Activated naive CD4-positive, alpha-beta T cell treated with anti-CD3 and anti-CD28 coated beads for 36 hours (primary cell): ENCODE measurements around the gene MBOAT2. TPM values are rescaled to one million over a fixed set of nuclear protein-coding genes. Genes with fewer than 3 reads are reported as not detected.

ENCODE experiments used
- CTCF ChIA-PET: fragments of 350-600 bp; sonication (Branson Sonifier 250); formaldehyde crosslinking; loops from one replicate; lab custom pipeline; 2021; ENCODE audit warnings: antibody characterized with exemption; lab: Charles Lee
- DNase-seq: peaks from one replicate; pipeline ENCODE4 v3.0.0-alpha.2; 2020
- H3K27ac Mint-ChIP-seq: one replicate; pipeline ENCODE4 v1.8.0; 2021; ENCODE audit warnings: mild to moderate bottlenecking, mixed read lengths
- H3K27me3 Mint-ChIP-seq: one replicate; pipeline ENCODE4 v1.8.0; 2021; ENCODE audit warnings: low read depth, mixed read lengths
- H3K36me3 Mint-ChIP-seq: one replicate; pipeline ENCODE4 v1.8.0; 2021; ENCODE audit warnings: low read depth, mixed read lengths
- H3K4me1 Mint-ChIP-seq: one replicate; pipeline ENCODE4 v1.8.0; 2021; ENCODE audit warnings: low read depth, mixed read lengths
- H3K4me3 Mint-ChIP-seq: one replicate; pipeline ENCODE4 v1.8.0; 2021; ENCODE audit warnings: mild to moderate bottlenecking, moderate library complexity, mixed read lengths
- H3K9me3 Mint-ChIP-seq: one replicate; pipeline ENCODE4 v1.8.0; 2021; ENCODE audit warnings: mixed read lengths
- intact Hi-C: fragments of 100-400 bp; cut with micrococcal nuclease; formaldehyde crosslinking; loops from one replicate; pipeline ENCODE4 v1.15.1; 2023
- total RNA-seq, 2 experiments: library from RNA; stranded (reverse); gene quantifications; one replicate each; pipeline ENCODE4 v1.2.3, GENCODE V29; 2021

MBOAT2 gene
- total RNA-seq, 2 experiments from 2014 or later: 4.1 to 4.4 TPM

GRCh38 chr2:9030841-9031240 lies 27.4 kb upstream of the MBOAT2 start:
- CTCF ChIA-PET: no interaction called here
- Mint-ChIP-seq H3K27me3 (peaks cover 9% of the 10 kb centered on the region), H3K4me3 (no peak overlapping the region), H3K9me3 (no peaks in the 10 kb centered on the region), H3K36me3 (no peaks in the 10 kb centered on the region), H3K4me1 (peaks cover 10% of the 10 kb centered on the region), H3K27ac (no peak overlapping the region)
- intact Hi-C loops: no loop called here
- no peak for DNase-seq

- H3K27me3 Mint-ChIP-seq: peaks cover 9% of the 10 kb centered on the region
- no peaks in the 10 kb centered on the region for H3K9me3 Mint-ChIP-seq
- no peak for DNase-seq
- H3K36me3 Mint-ChIP-seq: no peaks in the 10 kb centered on the region
- CTCF ChIA-PET: no interaction called here
- intact Hi-C loops: no loop called here
- H3K27ac Mint-ChIP-seq: no peak overlapping the region
- no peak overlapping the region for H3K4me3 Mint-ChIP-seq
- H3K4me1 Mint-ChIP-seq: peaks cover 10% of the 10 kb centered on the region
These were observed 26.7 kb upstream of the MBOAT2 start for GRCh38 chr2:9030190-9030589.

- no peak for DNase-seq
- intact Hi-C loops: no loop called here
- Mint-ChIP-seq H3K4me1 (peaks cover 10% of the 10 kb centered on the region), H3K9me3 (no peaks in the 10 kb centered on the region), H3K36me3 (no peaks in the 10 kb centered on the region), H3K27ac (no peak overlapping the region), H3K27me3 (peaks cover 13% of the 10 kb centered on the region), H3K4me3 (no peak overlapping the region)
- CTCF ChIA-PET: no interaction called here
These were observed 26.2 kb upstream of the MBOAT2 start for GRCh38 chr2:9029721-9030120.

- intact Hi-C loops: no loop called here
- Mint-ChIP-seq H3K27ac (no peak overlapping the region), H3K4me3 (no peak overlapping the region), H3K36me3 (no peaks in the 10 kb centered on the region), H3K4me1 (peaks cover under 1% of the 10 kb centered on the region), H3K9me3 (no peaks in the 10 kb centered on the region), H3K27me3 (peaks cover 16% of the 10 kb centered on the region)
- DNase-seq: no peak
- CTCF ChIA-PET: no interaction called here
These were observed 24.4 kb upstream of the MBOAT2 start for GRCh38 chr2:9027884-9028283.

GRCh38 chr2:9025746-9026145 lies 22.3 kb upstream of the MBOAT2 start:
- Mint-ChIP-seq H3K4me1 (no peaks in the 10 kb centered on the region), H3K36me3 (no peaks in the 10 kb centered on the region), H3K4me3 (no peak overlapping the region), H3K27me3 (peaks cover 13% of the 10 kb centered on the region), H3K9me3 (no peaks in the 10 kb centered on the region), H3K27ac (no peak overlapping the region)
- CTCF ChIA-PET: no interaction called here
- intact Hi-C loops: no loop called here
- DNase-seq: no peak

DNA sequence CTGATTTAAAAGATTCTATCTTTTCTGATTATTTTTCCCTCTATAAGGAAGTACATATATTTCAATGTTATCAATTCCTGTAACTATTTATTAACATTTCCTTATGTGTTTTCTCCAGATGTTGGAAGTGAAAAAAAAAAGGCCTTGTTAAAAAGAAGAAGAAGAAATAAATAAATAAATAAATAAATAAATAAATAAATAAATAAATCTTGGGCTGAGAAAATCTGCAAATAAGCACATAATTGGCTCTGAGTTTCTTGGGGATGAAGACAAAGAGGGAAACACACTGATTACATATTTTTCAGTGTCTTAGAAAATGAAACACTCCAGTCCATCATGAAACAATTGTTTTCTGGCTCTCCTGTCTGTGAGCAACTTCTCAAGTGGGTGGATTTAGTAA lies 21.1 kb upstream of the MBOAT2 start:
- no peak overlapping the region for H3K4me3 Mint-ChIP-seq
- no peaks in the 10 kb centered on the region for H3K9me3 Mint-ChIP-seq
- intact Hi-C loops: no loop called here
- no peaks in the 10 kb centered on the region for H3K4me1 Mint-ChIP-seq
- H3K27me3 Mint-ChIP-seq: peaks cover 13% of the 10 kb centered on the region
- no peak for DNase-seq
- no peak overlapping the region for H3K27ac Mint-ChIP-seq
- no peaks in the 10 kb centered on the region for H3K36me3 Mint-ChIP-seq
- CTCF ChIA-PET: no interaction called here

DNA sequence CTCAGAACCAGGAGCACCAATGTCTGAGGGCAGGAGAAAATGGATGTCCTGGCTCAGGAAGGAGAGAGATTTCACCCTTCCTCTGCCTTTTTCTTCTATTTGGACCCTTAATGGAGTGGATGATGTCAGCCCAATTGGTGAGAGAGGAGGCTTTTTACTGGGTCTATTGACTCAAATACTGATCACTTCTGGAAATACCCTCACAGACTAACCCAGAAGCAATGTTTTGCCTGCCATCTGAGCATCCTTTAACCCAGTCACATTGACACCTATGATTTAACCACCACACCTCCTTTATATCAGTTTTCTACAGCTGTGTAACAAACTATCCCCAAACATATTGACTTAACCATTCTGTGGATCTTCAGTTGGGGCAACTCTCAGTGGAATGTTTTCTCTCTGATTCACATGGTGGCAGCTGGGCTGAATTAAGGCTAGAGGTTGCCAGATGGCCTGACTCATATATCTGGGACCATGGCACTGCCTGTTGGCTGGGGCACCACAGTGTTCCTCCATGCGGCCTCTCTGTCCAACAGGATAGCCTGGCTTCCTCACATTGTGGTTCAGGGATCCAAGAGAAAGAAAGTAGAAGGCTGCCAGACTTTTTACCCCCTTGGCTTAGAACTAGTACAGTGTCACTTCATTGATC lies 18.2 kb upstream of the MBOAT2 start:
- no peak for DNase-seq
- H3K36me3 Mint-ChIP-seq: no peaks in the 10 kb centered on the region
- no peaks in the 10 kb centered on the region for H3K9me3 Mint-ChIP-seq
- CTCF ChIA-PET: no interaction called here
- H3K27ac Mint-ChIP-seq: no peak overlapping the region
- peaks cover 10% of the 10 kb centered on the region for H3K27me3 Mint-ChIP-seq
- intact Hi-C loops: no loop called here
- no peak overlapping the region for H3K4me3 Mint-ChIP-seq
- no peaks in the 10 kb centered on the region for H3K4me1 Mint-ChIP-seq

DNA sequence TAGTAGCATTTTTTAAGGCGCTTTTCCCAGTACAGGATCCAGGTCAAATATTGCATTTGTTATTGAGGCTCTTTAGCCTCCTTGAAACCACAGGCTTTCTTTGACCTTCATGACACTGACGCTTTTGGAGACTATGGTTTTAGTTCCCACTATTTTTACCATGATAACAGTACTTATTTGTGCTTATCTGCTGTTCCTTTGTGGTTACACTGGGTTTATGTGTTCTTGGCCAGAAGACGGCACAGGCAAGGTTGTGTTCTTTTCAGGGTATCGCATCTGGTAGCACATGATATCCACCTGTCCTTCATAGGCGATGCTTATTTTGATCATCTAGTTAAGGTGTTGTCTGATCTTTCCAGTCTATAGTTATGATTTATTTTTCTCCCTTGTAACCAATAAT lies 16.8 kb upstream of the MBOAT2 start:
- DNase-seq: no peak
- no peaks in the 10 kb centered on the region for H3K9me3 Mint-ChIP-seq
- H3K4me1 Mint-ChIP-seq: no peaks in the 10 kb centered on the region
- H3K36me3 Mint-ChIP-seq: no peaks in the 10 kb centered on the region
- CTCF ChIA-PET: no interaction called here
- peaks cover 10% of the 10 kb centered on the region for H3K27me3 Mint-ChIP-seq
- intact Hi-C loops: no loop called here
- no peak overlapping the region for H3K4me3 Mint-ChIP-seq
- H3K27ac Mint-ChIP-seq: no peak overlapping the region

DNA sequence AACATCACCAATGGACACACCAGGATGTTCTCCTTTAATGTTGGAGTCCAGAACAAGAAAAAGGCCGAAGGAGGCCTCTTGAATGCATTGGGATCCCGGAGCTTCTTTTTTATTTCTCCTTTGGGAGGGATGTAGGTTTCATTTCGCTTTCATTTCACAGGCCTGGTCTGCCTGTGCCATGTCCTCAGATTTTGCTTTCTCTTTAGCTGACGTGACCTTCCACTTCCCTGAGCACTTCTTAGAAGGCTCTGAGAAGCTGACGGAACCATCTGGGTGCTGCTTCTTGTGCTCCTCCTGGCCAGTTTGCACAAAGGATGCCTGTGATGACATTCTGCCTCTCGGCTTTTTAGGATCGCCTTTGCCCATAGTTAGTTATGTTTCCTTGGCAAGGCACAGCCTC lies 15.1 kb upstream of the MBOAT2 start:
- CTCF ChIA-PET: no interaction called here
- intact Hi-C loops: no loop called here
- H3K27ac Mint-ChIP-seq: no peak overlapping the region
- no peak overlapping the region for H3K4me3 Mint-ChIP-seq
- peaks cover 2% of the 10 kb centered on the region for H3K27me3 Mint-ChIP-seq
- no peaks in the 10 kb centered on the region for H3K36me3 Mint-ChIP-seq
- DNase-seq: no peak
- H3K4me1 Mint-ChIP-seq: no peaks in the 10 kb centered on the region
- H3K9me3 Mint-ChIP-seq: no peaks in the 10 kb centered on the region

- Mint-ChIP-seq H3K4me1 (no peaks in the 10 kb centered on the region), H3K36me3 (no peaks in the 10 kb centered on the region), H3K27me3 (no peaks in the 10 kb centered on the region), H3K27ac (no peak overlapping the region), H3K9me3 (no peaks in the 10 kb centered on the region), H3K4me3 (no peak overlapping the region)
- intact Hi-C loops: no loop called here
- CTCF ChIA-PET: interaction anchor here (0.6 to 0.7 kb wide), 2 partner anchors 317 to 336 kb away, joined by 3 read pairs; no protein-coding TSS in a partner anchor
- no peak for DNase-seq
These were observed 14.6 kb upstream of the MBOAT2 start for GRCh38 chr2:9018109-9018508.

DNA sequence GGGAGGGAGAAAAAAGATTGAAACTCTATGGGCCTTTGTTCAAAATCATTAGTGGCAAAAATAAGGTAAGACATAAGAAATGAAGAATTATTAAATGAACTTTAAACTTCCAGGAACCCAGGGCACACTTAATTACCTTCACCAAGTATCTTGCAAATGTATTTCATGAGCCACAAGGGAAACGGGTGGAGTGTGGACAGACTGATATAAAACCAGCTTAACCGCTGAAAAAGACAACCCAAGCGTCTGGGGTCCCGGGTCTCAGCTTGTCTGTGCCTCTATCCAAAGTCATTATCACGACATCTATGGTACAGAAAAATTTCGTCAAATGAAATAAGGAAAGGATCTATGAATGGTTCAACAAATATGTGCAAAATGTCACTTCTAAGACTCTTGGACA lies 13.9 kb upstream of the MBOAT2 start:
- Mint-ChIP-seq H3K4me3 (no peak overlapping the region), H3K9me3 (no peaks in the 10 kb centered on the region), H3K27me3 (no peaks in the 10 kb centered on the region), H3K27ac (no peak overlapping the region), H3K4me1 (no peaks in the 10 kb centered on the region), H3K36me3 (no peaks in the 10 kb centered on the region)
- no peak for DNase-seq
- intact Hi-C loops: no loop called here
- CTCF ChIA-PET: interaction anchor here (0.7 kb wide), 1 partner anchor 317 kb away, joined by 3 read pairs; no protein-coding TSS in a partner anchor

- no peak overlapping the region for H3K27ac Mint-ChIP-seq
- no peaks in the 10 kb centered on the region for H3K36me3 Mint-ChIP-seq
- H3K4me3 Mint-ChIP-seq: no peak overlapping the region
- no peaks in the 10 kb centered on the region for H3K9me3 Mint-ChIP-seq
- DNase-seq: no peak
- no peaks in the 10 kb centered on the region for H3K4me1 Mint-ChIP-seq
- H3K27me3 Mint-ChIP-seq: no peaks in the 10 kb centered on the region
- intact Hi-C loops: no loop called here
- CTCF ChIA-PET: no interaction called here
These were observed 12.5 kb upstream of the MBOAT2 start for GRCh38 chr2:9015998-9016397.

DNA sequence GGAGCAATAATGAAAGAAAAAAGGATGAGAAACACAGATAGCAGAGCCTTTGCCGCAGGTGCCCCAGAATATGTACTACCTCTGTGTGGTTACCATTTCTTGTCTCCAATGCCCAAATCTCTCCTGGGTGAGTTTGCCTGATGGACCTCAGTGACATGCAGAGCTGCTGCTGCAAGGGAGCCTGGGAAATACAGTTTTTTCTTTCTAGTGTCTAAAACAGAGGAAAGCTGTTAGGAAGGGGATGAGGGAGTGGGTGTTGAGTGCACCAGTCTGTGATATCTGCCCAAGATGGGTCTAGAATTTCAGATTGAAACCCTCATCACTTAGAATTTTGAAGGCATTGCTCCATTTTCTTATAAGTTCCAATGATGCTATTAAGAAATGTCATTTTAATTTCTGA lies 9.9 kb upstream of the MBOAT2 start:
- Mint-ChIP-seq H3K36me3 (no peaks in the 10 kb centered on the region), H3K9me3 (no peaks in the 10 kb centered on the region), H3K27ac (no peak overlapping the region), H3K4me1 (no peaks in the 10 kb centered on the region), H3K4me3 (no peak overlapping the region), H3K27me3 (no peaks in the 10 kb centered on the region)
- DNase-seq: no peak
- intact Hi-C loops: no loop called here
- CTCF ChIA-PET: no interaction called here
